Fibroblast of villous mesenchyme (primary cell): ENCODE measurements around the gene PDE4D. TPM values are rescaled to one million over a fixed set of nuclear protein-coding genes. Genes with fewer than 3 reads are reported as not detected.

Source experiments
- DNase-seq: peaks from one replicate; pipeline ENCODE4 v3.0.0-alpha.2; 2010; ENCODE audit warnings: low read depth
- H3K4me3 ChIP-seq: 2 replicates; pipeline ENCODE4 v1.5.1; 2011; ENCODE audit warnings: low read depth, mild to moderate bottlenecking, low read length
- CTCF ChIP-seq: IDR thresholded peaks from 2 replicates; pipeline ENCODE4 v1.5.1; 2012; ENCODE audit warnings: low read depth, mild to moderate bottlenecking, low read length; ENCODE audit not compliant: insufficient read depth
- total RNA-seq: library from RNA; depleted of rRNA; stranded (reverse); fragments of >200 nt; gene quantifications from 2 replicates; pipeline ENCODE4 v1.2.3, GENCODE V29; 2012

PDE4D gene
- total RNA-seq, 1 donor, result 6.0 TPM

DNA sequence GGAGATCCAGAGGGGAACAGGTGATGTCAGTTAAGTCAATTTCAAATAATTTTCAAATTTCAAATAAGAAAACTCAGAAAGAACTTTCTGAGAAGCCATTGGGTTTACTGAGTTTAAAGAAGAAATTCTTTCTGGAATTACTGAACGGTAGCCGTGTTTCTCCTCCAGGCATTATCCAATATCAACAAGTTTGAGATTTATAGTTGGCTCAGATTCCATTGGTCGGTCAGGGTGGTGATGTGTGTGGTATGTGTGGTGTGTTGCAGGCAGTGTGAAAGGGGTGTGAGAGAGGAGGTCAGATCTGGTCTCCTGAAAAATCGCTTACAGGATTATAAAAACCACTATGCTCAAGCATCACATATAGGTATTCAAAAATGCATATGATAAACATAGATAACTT, 60.1 kb downstream of the PDE4D start:
- TF ChIP-seq CTCF, result no peak
- no peak overlapping the region for H3K4me3 ChIP-seq
- no peak for DNase-seq

- no peak overlapping the region for H3K4me3 ChIP-seq
- TF ChIP-seq CTCF, result no peak
- peak; percentile 45 for DNase-seq
Measured at GRCh38 chr5:59832577-59833301, 60.8 kb downstream of the PDE4D start.

DNA sequence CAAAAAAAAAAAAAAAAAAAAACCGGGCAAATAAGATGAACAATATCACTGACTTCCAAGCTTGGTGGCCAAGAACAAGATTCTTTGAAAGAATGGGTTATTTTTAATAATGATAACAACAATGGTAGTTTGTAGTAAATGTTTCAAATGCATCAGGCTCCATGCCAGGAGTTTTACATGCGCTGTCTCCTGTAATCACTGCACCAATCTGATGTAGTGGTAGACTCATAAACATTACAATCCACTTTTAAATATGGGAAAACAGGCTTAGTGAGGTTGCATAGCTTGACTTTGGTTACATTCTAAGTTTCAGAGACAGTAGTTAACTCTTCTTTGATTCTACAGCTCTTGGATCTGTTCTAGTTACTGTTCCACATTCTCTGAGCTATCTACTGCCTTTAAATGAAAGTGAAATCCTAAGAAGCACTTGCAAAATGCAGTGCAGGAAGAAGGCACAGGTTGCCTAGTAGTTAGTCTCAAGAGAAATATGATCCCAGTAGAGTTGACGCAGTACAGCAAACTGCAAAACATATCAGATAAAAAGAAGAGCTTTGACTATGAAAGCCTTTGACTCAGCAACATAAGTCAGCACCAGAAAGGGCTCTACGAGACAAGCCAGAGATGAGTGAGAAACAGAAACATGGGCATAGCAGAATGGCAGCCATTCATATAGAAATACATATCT, 62.1 kb downstream of the PDE4D start:
- H3K4me3 ChIP-seq, result peak overlapping the region; percentile 1
- peak; percentile 94 for DNase-seq
- no peak for TF ChIP-seq CTCF

DNA sequence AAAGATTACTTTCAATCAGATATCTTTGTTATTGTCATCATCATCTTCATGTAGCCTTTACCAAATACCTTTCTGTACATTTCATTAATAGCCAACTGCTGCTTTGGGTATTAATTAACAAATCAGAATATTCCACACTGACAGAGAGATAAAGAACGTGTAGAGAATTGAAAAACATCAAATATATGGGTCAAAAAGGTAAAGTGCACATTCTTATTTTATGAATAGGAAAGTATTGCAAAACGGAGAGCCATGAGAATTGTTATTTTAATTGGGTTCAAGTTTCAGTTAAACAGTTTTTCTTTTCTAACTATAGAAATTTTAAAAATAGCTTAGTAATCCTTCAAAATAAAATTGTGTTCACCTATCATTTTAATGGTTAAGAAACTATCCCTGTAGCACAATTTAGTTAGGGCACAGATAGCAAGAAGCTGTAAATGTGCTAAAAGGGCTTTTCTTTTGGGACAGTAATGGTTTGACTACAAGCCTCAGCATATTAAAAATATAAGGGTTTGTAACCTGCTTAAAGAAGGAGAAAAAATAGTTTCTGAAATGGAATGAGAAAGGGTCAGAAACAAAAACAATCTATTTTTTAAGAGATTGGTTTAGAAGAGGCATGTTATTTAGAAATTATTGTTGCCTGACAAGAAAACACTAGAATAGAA, 62.9 kb downstream of the PDE4D start:
- DNase-seq, result no peak
- no peak overlapping the region for H3K4me3 ChIP-seq
- TF ChIP-seq CTCF, result no peak

DNA sequence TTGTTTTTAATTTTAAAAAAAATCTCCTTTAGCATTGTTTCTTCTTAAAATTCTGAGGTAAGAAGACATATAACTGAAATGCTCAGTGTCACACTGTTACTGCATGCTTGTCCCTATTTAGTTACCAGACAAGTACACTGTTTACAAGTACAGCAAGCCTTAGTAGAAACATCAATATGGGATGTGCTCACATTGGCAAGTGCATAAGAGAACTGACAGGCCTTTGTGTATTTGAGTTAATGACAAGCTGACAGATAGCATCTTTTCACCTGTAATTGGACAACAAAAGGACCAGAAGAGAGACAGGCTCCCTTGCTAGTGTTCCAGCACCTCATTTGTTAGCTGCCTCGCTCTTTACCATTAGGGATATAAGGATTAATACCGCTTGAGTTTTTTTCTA, 63.6 kb downstream of the PDE4D start:
- no peak overlapping the region for H3K4me3 ChIP-seq
- DNase-seq, result no peak
- TF ChIP-seq CTCF, result no peak

- H3K4me3 ChIP-seq, result no peak overlapping the region
- no peak for TF ChIP-seq CTCF
- DNase-seq, result peak; percentile 89
Measured at GRCh38 chr5:59829386-59829785, 64.1 kb downstream of the PDE4D start.
